HCT116 (cell line): Measurements from ENCODE around the gene AGBL1. TPM values are rescaled to one million over a fixed set of nuclear protein-coding genes. Genes with fewer than 3 reads are reported as not detected.

Source experiments
- ATAC-seq: fragments of 200-7000 bp; cut with Tn5 transposase; 2 replicates; pipeline ENCODE4 v1.9.1; 2020; ENCODE audit warnings: mild to moderate bottlenecking, moderate library complexity
- BruUV-seq: library from RNA; stranded (reverse); fragments of 400-500 nt; replicated peaks from 2 replicates; lab custom pipeline; 2021; lab: Mats Ljungman, UMichigan
- CTCF ChIA-PET: fragments of 300-600 bp; sonication (Branson Sonifier 250); formaldehyde crosslinking; loops from one replicate; lab custom pipeline; 2021; ENCODE audit warnings: antibody characterized with exemption; lab: Charles Lee
- POLR2A ChIA-PET: fragments of 300-600, 350-600 bp; sonication (Branson Sonifier 250); formaldehyde crosslinking; loops from one replicate; lab custom pipeline; 2021; ENCODE audit warnings: antibody characterized with exemption; lab: Charles Lee
- RAD21 ChIA-PET, 2 experiments: fragments of 300-600 bp; sonication (Branson Sonifier 250); formaldehyde crosslinking; loops; one replicate each; lab custom pipeline; 2023; ENCODE audit warnings: low total read pairs in 2 of 2; ENCODE audit not compliant: uncharacterized antibody in 2 of 2, unreplicated experiment in 2 of 2, low non-redundant PET in 1 of 2; lab: Charles Lee
- DNase-seq: peaks from one replicate; pipeline ENCODE4 v3.0.0-alpha.2; 2010; ENCODE audit warnings: low read depth, low spot score
- H2AFZ ChIP-seq: fragments of 200-600 bp; shearing (Covaris generic), sonication (generic); 2 replicates; pipeline ENCODE4 v1.6.1; 2017; ENCODE audit warnings: low read depth, mixed run types, mixed read lengths, antibody characterized with exemption, low read length; ENCODE audit not compliant: poor library complexity, severe bottlenecking
- H3K27ac ChIP-seq: 2 replicates; pipeline ENCODE4 v1.5.1; 2012; ENCODE audit warnings: low read depth, low read length
- H3K27me3 ChIP-seq: fragments of 200-600 bp; sonication (generic); 2 replicates; pipeline ENCODE4 v1.6.1; 2016; ENCODE audit warnings: mixed run types, low read length, mixed read lengths; ENCODE audit not compliant: insufficient read depth
- H3K36me3 ChIP-seq, 2 experiments: fragments of 200-500 bp in 1 of 2; fragments of 200-600 bp in 1 of 2; sonication (Bioruptor generic) in 1 of 2; sonication (generic) in 1 of 2; 2 replicates each; pipeline versions ENCODE4 v1.5.1 to v1.6.1; 2014 to 2016; ENCODE audit warnings: low read length in 2 of 2, inconsistent platforms in 1 of 2, mixed read lengths in 1 of 2, mixed run types in 1 of 2; ENCODE audit not compliant: insufficient read depth in 2 of 2, control insufficient read depth in 1 of 2
- H3K4me1 ChIP-seq, 2 experiments: fragments of 200-600 bp in 1 of 2; sonication (generic) in 1 of 2; 2 replicates each; pipeline versions ENCODE4 v1.5.1 to v1.6.1; 2012 to 2017; ENCODE audit warnings: low read length in 2 of 2, inconsistent platforms in 1 of 2, mild to moderate bottlenecking in 1 of 2, mixed read lengths in 1 of 2, mixed run types in 1 of 2, moderate library complexity in 1 of 2; ENCODE audit not compliant: insufficient read depth in 2 of 2, control insufficient read depth in 1 of 2
- H3K4me2 ChIP-seq: fragments of 200-600 bp; sonication (generic); 2 replicates; pipeline ENCODE4 v1.6.1; 2017; ENCODE audit warnings: mixed run types, low read length, mixed read lengths
- H3K4me3 ChIP-seq, 2 experiments: fragments of 200-600 bp in 1 of 2; sonication (generic) in 1 of 2; replicated peaks in 1 of 2; 2 replicates each; pipeline ENCODE4 v1.5.1; 2011 to 2016; ENCODE audit warnings: low read length in 2 of 2, control low read depth in 1 of 2, low read depth in 1 of 2, mild to moderate bottlenecking in 1 of 2, mixed read lengths in 1 of 2, mixed run types in 1 of 2
- H3K79me2 ChIP-seq: fragments of 200-600 bp; sonication (generic); 2 replicates; pipeline ENCODE4 v1.6.1; 2017; ENCODE audit warnings: mild to moderate bottlenecking, mixed run types, low read length, moderate library complexity, mixed read lengths; ENCODE audit not compliant: insufficient read depth
- H3K9ac ChIP-seq: fragments of 200-600 bp; sonication (generic); 2 replicates; pipeline ENCODE4 v1.6.1; 2016; ENCODE audit warnings: low read length, mixed read lengths
- H3K9me2 ChIP-seq: fragments of 200-600 bp; sonication (generic), shearing (Covaris generic); 2 replicates; pipeline ENCODE4 v1.6.1; 2017; ENCODE audit warnings: mixed run types, mild to moderate bottlenecking, moderate library complexity; ENCODE audit not compliant: insufficient read depth
- H3K9me3 ChIP-seq, 2 experiments: fragments of 200-500 bp in 1 of 2; fragments of 200-600 bp in 1 of 2; sonication (Bioruptor generic) in 1 of 2; sonication (generic) in 1 of 2; 2 replicates each; pipeline ENCODE4 v1.6.1; 2014 to 2017; ENCODE audit warnings: low read length in 2 of 2, mixed read lengths in 2 of 2, inconsistent platforms in 1 of 2, low read depth in 1 of 2, mild to moderate bottlenecking in 1 of 2, mixed run types in 1 of 2, moderate library complexity in 1 of 2; ENCODE audit not compliant: control insufficient read depth in 1 of 2, insufficient read depth in 1 of 2
- H4K20me1 ChIP-seq: fragments of 200-600 bp; sonication (generic), shearing (Covaris generic); 2 replicates; pipeline ENCODE4 v1.6.1; 2017; ENCODE audit warnings: mixed run types, mild to moderate bottlenecking, moderate library complexity; ENCODE audit not compliant: insufficient read depth
- ATF3 ChIP-seq: IDR thresholded peaks from 2 replicates; pipeline ENCODE4 v1.6.1; 2012
- JUND ChIP-seq: IDR thresholded peaks from 2 replicates; pipeline ENCODE4 v1.6.1; 2012
- REST ChIP-seq: IDR thresholded peaks from 2 replicates; pipeline ENCODE4 v1.6.1; 2012; ENCODE audit warnings: low read depth
- ZBTB33 ChIP-seq: IDR thresholded peaks from 2 replicates; pipeline ENCODE4 v1.6.1; 2011; ENCODE audit warnings: mild to moderate bottlenecking, low read length, moderate library complexity; ENCODE audit not compliant: insufficient replicate concordance; ENCODE audit errors: extremely low read depth
- intact Hi-C: fragments of 100-400 bp; cut with micrococcal nuclease; formaldehyde crosslinking; loops from 2 replicates; pipeline ENCODE4 v1.10.0; 2022
- total RNA-seq: library from RNA; stranded (reverse); gene quantifications from one replicate; pipeline ENCODE4 v1.2.1, GENCODE V29; 2021; ENCODE audit not compliant: unreplicated experiment

The AGBL1 gene
- total RNA-seq, 1 experiment from 2014 or later = not detected

DNA sequence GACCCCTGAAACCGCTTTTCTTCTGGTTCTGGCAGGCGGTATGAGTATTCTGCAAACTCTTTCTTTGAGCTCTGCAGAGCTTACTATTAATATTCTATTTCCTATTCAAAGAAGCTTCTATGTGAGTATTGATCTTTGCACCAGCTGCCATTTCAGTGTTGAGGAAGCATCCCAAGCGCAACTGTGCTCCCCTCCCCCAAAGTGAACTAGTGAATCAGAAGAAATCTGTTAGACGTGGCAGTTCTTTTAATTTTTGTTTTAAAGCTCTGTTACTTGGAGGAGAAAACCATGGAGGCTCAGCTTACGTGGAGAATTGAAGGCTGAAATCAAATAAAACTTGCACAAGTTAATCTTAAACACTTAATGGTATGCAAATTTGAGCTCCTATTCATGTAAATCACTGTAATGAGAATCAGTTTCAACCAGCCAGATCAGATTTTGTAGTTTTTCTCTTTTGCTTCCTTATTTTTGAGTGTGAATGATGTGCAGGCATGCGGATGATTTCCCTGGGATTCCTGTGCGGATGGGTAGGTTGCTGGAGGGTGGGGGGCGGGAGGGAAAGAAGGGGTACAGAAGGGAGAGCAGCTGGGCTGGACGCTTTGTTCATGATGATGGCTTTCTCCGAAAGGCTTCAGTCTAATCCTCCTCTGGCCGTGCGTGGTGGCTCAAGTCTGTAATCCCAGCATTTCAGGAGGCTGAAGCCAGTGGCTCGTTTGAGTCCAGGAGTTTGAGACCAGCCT lies 16.1 kb upstream of the AGBL1 start (continued):
- no peak for TF ChIP-seq REST
- no peak for TF ChIP-seq ZBTB33
- no peak for TF ChIP-seq JUND

- H3K79me2 ChIP-seq = no peaks in the 10 kb centered on the region
- TF ChIP-seq ATF3 = no peak
- no peak overlapping the region for H3K9ac ChIP-seq
- no peak overlapping the region for H3K4me2 ChIP-seq
- no peak overlapping the region for H3K27ac ChIP-seq
- H3K27me3 ChIP-seq = peaks cover 6% of the 10 kb centered on the region; the same call in 1 of the 2 replicates
- H3K4me3 ChIP-seq = no peak overlapping the region
- no peaks in the 10 kb centered on the region for H4K20me1 ChIP-seq
- H3K4me1 ChIP-seq = no peaks in the 10 kb centered on the region
- H3K36me3 ChIP-seq = no peaks in the 10 kb centered on the region
- no TSS peak for BruUV-seq
- intact Hi-C loops = no loop called here
- H2AFZ ChIP-seq = no peak overlapping the region
- CTCF ChIA-PET = no interaction called here
- RAD21 ChIA-PET = no interaction called here
- POLR2A ChIA-PET = no interaction called here
- DNase-seq (no peak), ATAC-seq (no peak)
- H3K9me2 ChIP-seq = no peaks in the 10 kb centered on the region
- no peaks in the 10 kb centered on the region for H3K9me3 ChIP-seq
Observed at GRCh38 chr15:86064326-86064725, 15.3 kb upstream of the AGBL1 start.
